ENCODE data around the gene ARHGEF7.

The ARHGEF7 gene

DNA sequence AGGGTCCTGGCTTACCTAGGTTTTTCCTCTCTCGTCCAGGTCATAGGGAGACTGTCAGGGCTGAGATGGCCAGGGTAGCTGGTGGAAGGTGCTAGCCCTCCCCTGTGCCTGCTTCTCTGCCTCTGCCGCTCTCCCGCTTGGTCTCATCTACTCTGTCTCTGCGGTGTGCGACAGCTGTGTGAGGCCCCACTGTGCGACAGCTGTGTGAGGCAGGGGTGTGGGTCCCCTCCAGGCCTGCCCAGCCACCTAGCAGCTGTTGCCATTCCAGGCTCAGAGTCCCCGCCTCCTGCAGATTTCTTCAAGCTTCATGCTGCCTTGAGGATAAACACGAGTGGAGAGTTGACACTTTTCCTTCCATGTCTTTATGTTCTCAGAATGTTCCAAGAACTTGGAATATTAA is 53.0 kb downstream of the ARHGEF7 start:
- no peak for DNase-seq
- Histone ChIP-seq H3K9me3 (no peaks in the 10 kb centered on the region), H3K36me3 (peaks cover 2% of the 10 kb centered on the region), H3K4me1 (peaks cover 5% of the 10 kb centered on the region; the same call in 1 of the 2 replicates), H3K4me3 (ENCODE audit: low read depth, low read length) (no peak overlapping the region), H3K27me3 (no peaks in the 10 kb centered on the region)
- TF ChIP-seq, protein P1, sequence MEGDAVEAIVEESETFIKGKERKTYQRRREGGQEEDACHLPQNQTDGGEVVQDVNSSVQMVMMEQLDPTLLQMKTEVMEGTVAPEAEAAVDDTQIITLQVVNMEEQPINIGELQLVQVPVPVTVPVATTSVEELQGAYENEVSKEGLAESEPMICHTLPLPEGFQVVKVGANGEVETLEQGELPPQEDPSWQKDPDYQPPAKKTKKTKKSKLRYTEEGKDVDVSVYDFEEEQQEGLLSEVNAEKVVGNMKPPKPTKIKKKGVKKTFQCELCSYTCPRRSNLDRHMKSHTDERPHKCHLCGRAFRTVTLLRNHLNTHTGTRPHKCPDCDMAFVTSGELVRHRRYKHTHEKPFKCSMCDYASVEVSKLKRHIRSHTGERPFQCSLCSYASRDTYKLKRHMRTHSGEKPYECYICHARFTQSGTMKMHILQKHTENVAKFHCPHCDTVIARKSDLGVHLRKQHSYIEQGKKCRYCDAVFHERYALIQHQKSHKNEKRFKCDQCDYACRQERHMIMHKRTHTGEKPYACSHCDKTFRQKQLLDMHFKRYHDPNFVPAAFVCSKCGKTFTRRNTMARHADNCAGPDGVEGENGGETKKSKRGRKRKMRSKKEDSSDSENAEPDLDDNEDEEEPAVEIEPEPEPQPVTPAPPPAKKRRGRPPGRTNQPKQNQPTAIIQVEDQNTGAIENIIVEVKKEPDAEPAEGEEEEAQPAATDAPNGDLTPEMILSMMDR (IDR thresholded peaks at IDR 0.05; ENCODE audit: low read depth, low read length): no peak

DNA sequence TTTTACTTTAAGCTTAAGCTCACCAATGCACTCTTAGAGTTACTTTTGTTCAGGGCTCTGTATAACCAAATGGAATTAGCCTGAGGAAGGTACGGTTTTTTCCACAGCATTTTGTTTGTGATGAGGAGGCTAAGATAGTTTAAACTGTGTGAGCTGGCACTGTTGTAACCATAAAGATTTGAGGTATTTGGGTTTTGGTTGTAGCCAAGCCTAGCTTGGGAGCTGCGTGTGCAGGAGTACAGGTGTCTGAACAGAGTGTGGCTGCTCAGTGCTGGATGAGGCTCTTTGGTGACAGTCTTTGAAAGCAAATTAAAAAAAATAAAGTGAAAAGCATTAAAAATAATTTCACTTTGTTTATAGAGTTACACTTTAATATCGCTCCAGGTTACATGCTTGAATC is 56.0 kb downstream of the ARHGEF7 start:
- no peak for DNase-seq

DNA sequence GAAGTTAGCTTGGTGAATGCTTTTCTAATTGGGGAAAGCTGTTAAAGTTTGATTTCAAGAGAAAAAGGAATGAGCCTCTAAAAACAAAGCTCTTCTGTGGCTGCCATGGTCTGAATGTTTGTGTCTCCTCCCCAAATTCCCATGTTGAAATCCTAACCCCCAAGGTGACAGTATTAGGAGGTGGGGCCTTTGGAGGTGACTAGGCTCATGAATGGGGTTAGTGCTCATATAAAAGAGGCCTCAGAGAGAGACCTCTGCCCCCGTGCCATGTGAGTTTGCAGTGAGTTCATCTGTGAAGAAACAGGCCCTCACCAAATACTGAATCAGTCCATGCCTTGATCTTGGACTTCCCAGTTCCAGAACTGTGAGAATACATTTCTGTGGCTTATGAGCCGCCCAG is 56.5 kb downstream of the ARHGEF7 start:
- TF ChIP-seq, protein P1 (IDR thresholded peaks at IDR 0.05; ENCODE audit: low read depth, low read length): no peak
- peaks cover 2% of the 10 kb centered on the region for H3K36me3 ChIP-seq
- no peaks in the 10 kb centered on the region for H3K27me3 ChIP-seq
- no peak for DNase-seq
- no peaks in the 10 kb centered on the region for H3K9me3 ChIP-seq
- H3K4me3 ChIP-seq (ENCODE audit: low read depth, low read length): no peak overlapping the region
- H3K4me1 ChIP-seq: no peaks in the 10 kb centered on the region

More for the DNA sequence above, 56.0 kb downstream of the ARHGEF7 start:
- Histone ChIP-seq H3K4me3 (ENCODE audit: low read depth, low read length) (no peak overlapping the region), H3K36me3 (peaks cover 2% of the 10 kb centered on the region), H3K4me1 (no peaks in the 10 kb centered on the region), H3K9me3 (no peaks in the 10 kb centered on the region), H3K27me3 (no peaks in the 10 kb centered on the region)
- TF ChIP-seq, protein P1 (IDR thresholded peaks at IDR 0.05; ENCODE audit: low read depth, low read length): no peak

DNA sequence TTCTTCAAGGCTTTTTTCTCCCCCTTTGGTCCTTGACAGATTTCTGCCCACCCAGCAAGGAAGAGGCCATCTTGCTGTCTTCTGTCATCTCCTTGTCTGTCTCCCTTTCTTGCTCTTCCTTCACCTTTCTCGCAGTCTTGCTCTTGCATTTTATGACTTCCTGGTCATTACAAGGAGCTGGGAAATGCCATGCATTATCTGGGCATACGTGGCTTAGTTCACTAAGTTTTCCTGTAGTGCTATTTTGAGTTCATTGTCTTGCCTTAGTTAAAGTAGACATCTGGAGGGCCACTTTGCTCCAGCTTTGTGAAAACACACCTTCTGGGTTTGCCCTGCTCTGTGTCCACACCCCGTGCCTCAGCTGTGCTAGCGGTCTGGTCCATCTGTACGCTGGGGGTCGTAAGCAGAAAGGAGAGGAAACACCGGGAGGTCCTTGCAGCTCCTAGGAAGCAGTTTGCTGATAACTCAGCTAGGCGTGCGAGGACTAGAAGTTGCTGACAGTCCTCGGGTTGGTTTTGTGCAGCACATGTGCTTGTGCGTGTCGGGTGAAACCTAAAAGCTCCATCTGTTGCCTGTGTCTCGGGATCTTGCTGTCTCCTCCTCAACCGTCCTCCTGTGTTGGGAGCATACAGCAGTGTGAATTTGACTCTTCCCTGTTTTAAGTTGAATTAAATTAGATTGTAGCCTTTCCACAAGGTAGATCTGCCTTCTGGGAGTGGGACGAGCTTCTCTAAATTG is 59.4 kb downstream of the ARHGEF7 start:
- TF ChIP-seq, protein P1 (IDR thresholded peaks at IDR 0.05; ENCODE audit: low read depth, low read length): no peak
- Histone ChIP-seq H3K27me3 (no peaks in the 10 kb centered on the region), H3K9me3 (no peaks in the 10 kb centered on the region), H3K4me1 (no peaks in the 10 kb centered on the region), H3K36me3 (no peaks in the 10 kb centered on the region; the same call in 1 of the 2 replicates), H3K4me3 (ENCODE audit: low read depth, low read length) (no peak overlapping the region)
- DNase-seq: no peak

DNA sequence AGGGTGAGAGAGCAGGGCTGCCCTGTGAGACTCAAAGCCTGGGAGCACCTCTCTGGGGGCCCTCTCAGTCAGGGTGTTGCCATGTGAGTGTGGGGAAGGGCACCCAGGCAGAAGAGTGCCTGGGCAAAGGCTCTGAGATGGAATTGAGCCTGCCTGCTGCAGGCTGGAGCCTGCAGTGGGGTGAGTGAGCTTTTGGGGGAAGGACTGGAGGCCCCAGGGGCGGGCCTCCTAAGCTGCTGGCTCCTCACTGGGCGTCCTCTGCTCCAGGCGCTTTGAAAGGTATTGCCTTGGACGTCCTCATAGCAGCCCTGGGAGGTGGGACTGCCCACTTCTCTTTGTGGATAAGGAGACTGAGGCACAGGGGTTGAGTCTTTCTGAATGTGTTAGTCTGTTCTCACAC is 60.3 kb downstream of the ARHGEF7 start:
- TF ChIP-seq, protein P1 (IDR thresholded peaks at IDR 0.05; ENCODE audit: low read depth, low read length): no peak
- H3K36me3 ChIP-seq: no peaks in the 10 kb centered on the region; the same call in 1 of the 2 replicates
- no peak for DNase-seq
- no peak overlapping the region for H3K4me3 ChIP-seq (ENCODE audit: low read depth, low read length)
- no peaks in the 10 kb centered on the region for H3K27me3 ChIP-seq
- H3K4me1 ChIP-seq: peaks cover 3% of the 10 kb centered on the region; the same call in 1 of the 2 replicates
- H3K9me3 ChIP-seq: no peaks in the 10 kb centered on the region

DNA sequence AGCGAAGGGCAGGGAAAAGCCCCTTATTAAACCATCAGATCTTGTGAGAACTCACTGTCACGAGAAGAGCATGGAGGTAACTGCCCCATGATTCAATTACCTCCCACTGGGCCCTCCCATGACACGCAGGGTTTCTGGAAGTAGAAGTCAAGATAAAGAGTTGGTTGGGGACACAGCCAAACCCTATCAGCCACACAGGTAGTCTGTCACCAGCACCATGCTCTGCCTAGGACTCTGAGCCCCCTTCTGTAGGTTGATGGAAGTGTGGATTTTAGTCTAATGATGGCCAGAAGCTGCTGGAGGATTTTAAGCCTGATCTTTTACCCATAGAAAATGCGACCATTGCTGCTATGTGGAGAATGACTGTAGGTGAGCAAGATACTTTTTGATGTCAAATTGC is 60.8 kb downstream of the ARHGEF7 start:
- Histone ChIP-seq H3K4me3 (ENCODE audit: low read depth, low read length) (no peak overlapping the region), H3K36me3 (no peaks in the 10 kb centered on the region; the same call in 1 of the 2 replicates), H3K4me1 (peaks cover 4% of the 10 kb centered on the region; the same call in 1 of the 2 replicates), H3K9me3 (no peaks in the 10 kb centered on the region), H3K27me3 (no peaks in the 10 kb centered on the region)
- DNase-seq: no peak
- TF ChIP-seq, protein P1 (IDR thresholded peaks at IDR 0.05; ENCODE audit: low read depth, low read length): no peak

Data from BE2C (cell line).